Measurements from ENCODE around the gene MYO1C.

MYO1C gene

GRCh38 chr17:1492249-1493206, at the start of gene MYO1C:
TSS of gene MYO1C (minus strand) at chr17:1492686. CDS start at chr17:1492487, 199 bp downstream.
- peak within 1 kb of the TSS; percentile 85 for H3K4me3 ChIP-seq (ENCODE audit: low read depth, low read length)

GRCh38 chr17:1541367-1541904, 49.0 kb upstream of the MYO1C start:
- H3K4me3 ChIP-seq (ENCODE audit: low read depth, low read length), result no peak overlapping the region
- TF ChIP-seq CTCF (IDR thresholded peaks at IDR 0.05; ENCODE audit: borderline replicate concordance, insufficient read depth, low read depth, low read length), result no peak

More at GRCh38 chr17:1492249-1493206, at the start of gene MYO1C:
- TF ChIP-seq CTCF (IDR thresholded peaks at IDR 0.05; ENCODE audit: borderline replicate concordance, insufficient read depth, low read depth, low read length), result no peak

GRCh38 chr17:1539811-1540210, 47.3 kb upstream of the MYO1C start:
- H3K4me3 ChIP-seq (ENCODE audit: low read depth, low read length), result no peak overlapping the region
- TF ChIP-seq CTCF (IDR thresholded peaks at IDR 0.05; ENCODE audit: borderline replicate concordance, insufficient read depth, low read depth, low read length), result no peak

GRCh38 chr17:1535737-1536136, 43.3 kb upstream of the MYO1C start:
- no peak overlapping the region for H3K4me3 ChIP-seq (ENCODE audit: low read depth, low read length)
- TF ChIP-seq CTCF (IDR thresholded peaks at IDR 0.05; ENCODE audit: borderline replicate concordance, insufficient read depth, low read depth, low read length), result no peak

GRCh38 chr17:1533661-1534325, 41.3 kb upstream of the MYO1C start:
- no peak for TF ChIP-seq CTCF (IDR thresholded peaks at IDR 0.05; ENCODE audit: borderline replicate concordance, insufficient read depth, low read depth, low read length)
- H3K4me3 ChIP-seq (ENCODE audit: low read depth, low read length), result no peak overlapping the region

- no peak overlapping the region for H3K4me3 ChIP-seq (ENCODE audit: low read depth, low read length)
- peak; percentile 56 for TF ChIP-seq CTCF (IDR thresholded peaks at IDR 0.05; ENCODE audit: borderline replicate concordance, insufficient read depth, low read depth, low read length)
Measured at GRCh38 chr17:1532836-1533602, 40.5 kb upstream of the MYO1C start.

All from GM12875 (cell line).